RWPE2 (cell line): ENCODE measurements around the gene GRK2.

Source experiments
- ATAC-seq: fragments of 200-7000 bp; cut with Tn5 transposase; 3 replicates; pipeline ENCODE4 v1.9.1; 2021; ENCODE audit warnings: low read depth
- DNase-seq: peaks from one replicate; pipeline ENCODE4 v3.0.0-alpha.2; 2020; ENCODE audit warnings: low spot score
- H3K27ac ChIP-seq: fragments of 450-650 bp; 2 replicates; pipeline ENCODE4 v1.5.1; 2017; ENCODE audit warnings: mild to moderate bottlenecking; ENCODE audit not compliant: poor library complexity, severe bottlenecking
- H3K27me3 ChIP-seq: fragments of 250-450 bp; sonication (Bioruptor Pico); 2 replicates; pipeline ENCODE4 v1.5.1; 2021; ENCODE audit warnings: mild to moderate bottlenecking, moderate library complexity; ENCODE audit not compliant: insufficient read depth, poor library complexity, severe bottlenecking
- H3K36me3 ChIP-seq: fragments of 250-450 bp; sonication (Bioruptor Pico); 2 replicates; pipeline ENCODE4 v1.5.1; 2020; ENCODE audit warnings: low read depth, mild to moderate bottlenecking, moderate library complexity
- H3K4me1 ChIP-seq: fragments of 250-450 bp; sonication (Bioruptor Pico); 2 replicates; pipeline ENCODE4 v1.5.1; 2021; ENCODE audit warnings: mild to moderate bottlenecking, moderate library complexity; ENCODE audit not compliant: insufficient read depth, poor library complexity, severe bottlenecking
- H3K4me3 ChIP-seq: fragments of 250-450 bp; sonication (Bioruptor Pico); 2 replicates; pipeline ENCODE4 v1.5.1; 2021; ENCODE audit warnings: mild to moderate bottlenecking, moderate library complexity; ENCODE audit not compliant: severe bottlenecking
- H3K9me3 ChIP-seq: fragments of 250-450 bp; sonication (Bioruptor Pico); 2 replicates; pipeline ENCODE4 v1.5.1; 2021; ENCODE audit warnings: mild to moderate bottlenecking, moderate library complexity; ENCODE audit not compliant: severe bottlenecking
- CTCF ChIP-seq: fragments of 450-650 bp; IDR thresholded peaks from one replicate; pipeline ENCODE4 v1.5.1; 2017; ENCODE audit warnings: mild to moderate bottlenecking, moderate library complexity; ENCODE audit not compliant: poor library complexity, severe bottlenecking

GRK2 gene

GRCh38 chr11:67308031-67308866 lies 42.0 kb downstream of the GRK2 start:
- peaks cover 40% of the 10 kb centered on the region for H3K4me1 ChIP-seq
- H3K27ac ChIP-seq: peak overlapping the region; percentile 96
- ATAC-seq: no peak

GRCh38 chr11:67309166-67309565 lies 42.9 kb downstream of the GRK2 start:
- no peak overlapping the region for H3K4me3 ChIP-seq
- peaks cover 49% of the 10 kb centered on the region for H3K4me1 ChIP-seq
- peaks cover 62% of the 10 kb centered on the region for H3K36me3 ChIP-seq
- H3K27me3 ChIP-seq: no peaks in the 10 kb centered on the region
- no peaks in the 10 kb centered on the region for H3K9me3 ChIP-seq
- ATAC-seq: no peak
- no peak for DNase-seq
- H3K27ac ChIP-seq: peak overlapping the region; percentile 96
- no peak for TF ChIP-seq CTCF

More at GRCh38 chr11:67308031-67308866, 42.0 kb downstream of the GRK2 start:
- Histone ChIP-seq H3K36me3 (peaks cover 62% of the 10 kb centered on the region), H3K27me3 (no peaks in the 10 kb centered on the region), H3K4me3 (no peak overlapping the region), H3K9me3 (no peaks in the 10 kb centered on the region)
- no peak for DNase-seq
- TF ChIP-seq CTCF: no peak

GRCh38 chr11:67309661-67310061 lies 43.4 kb downstream of the GRK2 start:
- Histone ChIP-seq H3K36me3 (peaks cover 58% of the 10 kb centered on the region), H3K4me1 (peaks cover 47% of the 10 kb centered on the region), H3K4me3 (no peak overlapping the region), H3K9me3 (no peaks in the 10 kb centered on the region), H3K27me3 (no peaks in the 10 kb centered on the region), H3K27ac (peak overlapping the region; percentile 96)
- no peak for ATAC-seq
- DNase-seq: no peak
- TF ChIP-seq CTCF: no peak

- Histone ChIP-seq H3K27me3 (no peaks in the 10 kb centered on the region), H3K36me3 (peaks cover 54% of the 10 kb centered on the region), H3K4me3 (no peak overlapping the region), H3K27ac (peak overlapping the region; percentile 96), H3K9me3 (no peaks in the 10 kb centered on the region), H3K4me1 (peaks cover 48% of the 10 kb centered on the region)
- TF ChIP-seq CTCF: no peak
- DNase-seq (peak; percentile 89), ATAC-seq (peak; percentile 57)
Observed at GRCh38 chr11:67310246-67311050, 44.2 kb downstream of the GRK2 start.
